HG03280 (cell line): ENCODE results near the gene RTEL1.
"Not testable (repeated sequence)": the region's sequence is repeated elsewhere in the genome, so short reads cannot be mapped to it uniquely, and the experiment has no call there.

ENCODE experiments used
- ATAC-seq: cut with Tn5 transposase; IDR thresholded peaks from one replicate; pipeline ENCODE4 v1.9.1; 2021; ENCODE audit warnings: mild to moderate bottlenecking, moderate library complexity; ENCODE audit not compliant: unreplicated experiment

The RTEL1 gene

GRCh38 chr20:63709149-63709527, 51.0 kb downstream of the RTEL1 start:
- no peak for ATAC-seq

- ATAC-seq: no peak
Observed at GRCh38 chr20:63711085-63711645, 53.1 kb downstream of the RTEL1 start.

- ATAC-seq: no peak
Observed at GRCh38 chr20:63712191-63712590, 54.1 kb downstream of the RTEL1 start.

- no peak for ATAC-seq
Observed at GRCh38 chr20:63714858-63715257, 56.7 kb downstream of the RTEL1 start.

DNA sequence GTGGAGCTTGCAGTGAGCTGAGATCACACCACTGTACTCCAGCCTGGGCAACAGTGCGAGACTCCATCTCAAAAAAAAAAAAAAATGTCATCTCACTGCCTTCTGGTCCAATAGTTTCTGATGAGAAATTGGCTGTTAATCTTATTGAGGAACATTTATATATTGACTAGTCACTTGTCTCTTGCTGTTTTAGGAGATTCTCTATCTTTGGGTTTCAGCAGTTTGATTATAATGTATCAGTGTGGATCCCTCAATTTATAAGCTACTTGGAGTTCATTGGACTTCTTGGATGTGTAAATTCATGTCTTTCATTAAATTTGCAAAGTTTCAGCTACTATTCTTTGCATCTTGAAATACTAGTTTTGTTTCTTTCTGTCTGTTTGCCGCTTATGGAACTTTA, 60.9 kb downstream of the RTEL1 start:
- no peak for ATAC-seq

GRCh38 chr20:63722967-63723622, 65.0 kb downstream of the RTEL1 start:
- ATAC-seq: not testable (repeated sequence)

GRCh38 chr20:63730189-63730733, 72.1 kb downstream of the RTEL1 start:
- not testable (repeated sequence) for ATAC-seq

GRCh38 chr20:63731410-63731809, 73.3 kb downstream of the RTEL1 start:
- ATAC-seq: no peak

DNA sequence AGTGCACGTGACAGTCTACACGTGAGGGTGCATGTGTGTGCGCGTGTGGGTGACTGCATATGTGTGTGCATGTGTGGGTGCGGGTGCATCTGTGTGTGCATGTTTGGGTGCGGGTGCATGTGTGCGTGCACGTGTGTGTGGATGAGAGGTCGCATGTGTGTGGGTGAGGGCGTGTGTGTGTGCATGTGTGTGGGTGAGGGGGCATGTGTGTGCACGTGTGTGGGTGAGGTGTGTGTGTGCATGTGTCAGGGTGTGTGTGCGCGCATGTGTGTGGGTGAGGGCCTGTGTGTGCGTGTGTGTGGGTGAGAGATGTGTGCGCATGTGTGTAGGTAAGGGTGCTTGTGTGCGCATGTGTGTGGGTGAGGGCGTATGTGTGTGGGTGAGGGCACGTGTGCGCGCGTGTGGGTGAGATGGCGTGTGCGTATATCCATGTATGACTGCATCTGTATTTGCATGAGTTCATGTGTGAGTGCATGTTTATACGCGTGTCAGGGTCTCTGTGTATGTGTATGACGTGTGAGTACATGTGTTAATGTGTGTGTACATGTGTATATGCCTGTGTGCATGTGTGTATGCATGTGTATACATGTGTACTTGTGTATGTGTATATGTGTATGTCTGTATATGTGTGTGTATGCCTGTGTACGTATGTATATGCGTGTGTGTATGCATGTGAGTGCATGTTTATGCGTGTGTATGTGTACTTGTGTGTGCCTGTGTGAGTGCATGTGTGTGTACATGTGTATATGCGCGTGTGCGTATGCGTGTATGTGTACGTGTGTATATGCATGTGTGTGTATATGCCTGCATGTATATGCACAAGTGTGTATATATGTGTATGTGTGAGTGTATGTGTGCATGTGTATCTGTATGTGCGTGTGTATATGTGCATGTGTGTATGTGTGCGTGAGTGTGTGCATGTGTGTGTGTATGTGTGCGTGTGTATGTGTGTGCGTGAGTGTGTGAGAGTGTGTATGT, 74.3 kb downstream of the RTEL1 start:
- ATAC-seq: no peak

GRCh38 chr20:63733117-63733516, 75.0 kb downstream of the RTEL1 start:
- no peak for ATAC-seq

DNA sequence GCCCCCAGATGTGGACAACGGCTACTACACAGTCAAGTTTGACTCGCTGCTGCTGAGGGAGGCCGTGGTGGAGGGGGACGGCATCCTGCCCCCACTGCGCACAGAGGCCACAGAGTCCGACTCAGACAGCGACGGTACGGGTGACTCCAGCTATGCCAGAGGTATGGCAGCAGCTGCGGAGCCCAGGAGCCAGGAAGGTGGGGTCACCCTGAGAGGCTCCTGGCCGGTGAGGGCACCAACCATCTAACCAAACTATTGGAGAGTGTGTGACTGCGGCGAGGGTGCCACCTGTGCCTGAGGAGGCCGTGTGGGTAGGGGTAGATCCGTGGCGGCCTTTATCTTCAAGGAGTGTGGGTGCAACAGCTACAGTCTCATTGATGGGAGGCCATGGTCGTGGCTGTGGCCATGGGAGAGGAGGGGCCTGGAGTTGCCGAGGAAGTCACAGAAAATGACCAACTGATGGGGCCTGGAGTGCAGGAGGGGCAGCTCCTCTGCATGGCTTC, 75.5 kb downstream of the RTEL1 start:
- ATAC-seq: no peak

DNA sequence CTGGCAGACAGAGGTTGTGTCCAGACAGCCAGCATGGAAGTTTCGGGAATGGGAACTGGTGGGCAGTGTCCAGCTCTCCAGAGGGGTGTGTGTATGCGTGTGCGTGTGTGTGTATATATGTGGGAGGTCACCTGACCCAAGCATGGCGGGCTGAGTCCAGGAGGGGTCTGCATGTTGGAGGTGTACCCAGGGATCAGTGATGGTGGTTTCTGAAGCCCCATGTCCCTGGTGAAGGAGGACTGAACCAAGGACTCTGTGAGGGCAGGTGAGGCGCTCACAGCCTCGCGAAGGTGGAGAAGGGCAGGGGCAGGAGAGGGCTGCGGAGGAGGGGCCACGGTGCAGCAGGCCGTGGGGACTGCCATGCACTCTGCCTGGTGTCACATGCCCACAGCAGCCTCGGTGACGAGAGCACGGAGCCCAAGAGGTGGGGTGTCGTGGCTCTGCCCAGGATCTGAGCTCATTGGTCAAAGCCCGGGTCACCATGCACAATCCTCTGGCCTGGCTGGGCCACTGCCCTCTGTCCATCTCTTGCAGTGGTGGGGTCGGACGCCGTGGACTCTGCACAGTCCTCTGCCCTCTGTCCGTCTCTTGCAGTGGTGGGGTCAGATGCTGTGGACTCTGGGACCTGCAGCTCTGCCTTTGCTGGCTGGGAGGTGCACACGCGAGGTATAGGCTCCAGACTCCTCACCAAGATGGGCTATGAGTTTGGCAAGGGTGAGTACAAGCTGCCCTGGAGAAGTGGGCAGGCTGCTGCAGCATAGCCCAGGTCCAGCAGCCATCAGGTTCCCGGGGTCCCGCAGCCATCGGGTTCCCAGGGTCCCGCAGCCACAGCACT, 76.2 kb downstream of the RTEL1 start:
- ATAC-seq: no peak

GRCh38 chr20:63734946-63735858, 77.1 kb downstream of the RTEL1 start:
- no peak for ATAC-seq

DNA sequence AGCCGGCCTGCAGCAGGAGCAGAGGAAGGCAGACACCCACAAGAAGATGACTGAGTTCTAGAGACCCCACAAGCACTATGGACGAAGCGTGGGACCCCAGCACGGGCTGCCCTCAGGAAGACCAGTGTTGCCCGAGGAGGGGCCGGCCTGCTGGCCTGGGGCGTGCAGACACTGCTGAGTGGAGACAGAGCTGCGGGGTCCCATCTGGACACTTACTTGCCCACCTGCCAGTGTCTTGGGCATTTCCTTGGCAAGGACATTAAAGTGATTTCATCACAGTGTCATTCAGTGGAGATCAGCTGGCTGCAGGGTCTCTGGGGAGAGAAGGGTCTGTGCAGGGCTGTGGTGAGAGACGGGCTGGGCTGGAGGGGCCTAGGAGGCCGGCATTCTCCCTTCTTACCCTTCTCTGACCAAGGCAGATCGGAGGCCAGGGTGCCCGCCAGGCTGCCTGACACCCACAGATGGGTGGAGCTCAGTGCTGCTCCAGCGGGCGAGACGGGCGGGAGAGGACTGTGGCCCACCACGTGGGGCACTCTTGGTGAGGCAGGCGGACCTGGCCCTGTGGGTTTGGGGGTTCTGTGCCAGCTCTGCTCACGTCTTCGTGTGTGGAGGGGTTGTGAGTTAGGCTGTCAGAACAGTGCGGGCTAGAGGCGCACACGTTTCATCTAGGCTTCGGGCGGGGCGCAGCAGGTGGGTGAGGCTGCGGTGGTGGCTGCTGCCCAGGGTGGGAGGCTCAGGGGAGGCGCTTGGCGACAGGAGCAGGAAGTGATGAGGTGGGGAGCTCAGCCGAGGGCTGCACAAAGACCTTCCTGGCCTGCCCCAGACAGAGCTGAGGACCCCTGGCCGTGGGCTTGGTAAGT, 78.0 kb downstream of the RTEL1 start, which contains the start of gene LIME1:
Gene LIME1 (plus strand): TSS at position 806 of the 860 bp plus-strand sequence. CDS start 886 bp downstream, outside the sequence.
- no peak for ATAC-seq

GRCh38 chr20:63736893-63737694, 79.0 kb downstream of the RTEL1 start:
- ATAC-seq: no peak

- no peak for ATAC-seq
Observed at GRCh38 chr20:63737695-63737944, 79.5 kb downstream of the RTEL1 start.

DNA sequence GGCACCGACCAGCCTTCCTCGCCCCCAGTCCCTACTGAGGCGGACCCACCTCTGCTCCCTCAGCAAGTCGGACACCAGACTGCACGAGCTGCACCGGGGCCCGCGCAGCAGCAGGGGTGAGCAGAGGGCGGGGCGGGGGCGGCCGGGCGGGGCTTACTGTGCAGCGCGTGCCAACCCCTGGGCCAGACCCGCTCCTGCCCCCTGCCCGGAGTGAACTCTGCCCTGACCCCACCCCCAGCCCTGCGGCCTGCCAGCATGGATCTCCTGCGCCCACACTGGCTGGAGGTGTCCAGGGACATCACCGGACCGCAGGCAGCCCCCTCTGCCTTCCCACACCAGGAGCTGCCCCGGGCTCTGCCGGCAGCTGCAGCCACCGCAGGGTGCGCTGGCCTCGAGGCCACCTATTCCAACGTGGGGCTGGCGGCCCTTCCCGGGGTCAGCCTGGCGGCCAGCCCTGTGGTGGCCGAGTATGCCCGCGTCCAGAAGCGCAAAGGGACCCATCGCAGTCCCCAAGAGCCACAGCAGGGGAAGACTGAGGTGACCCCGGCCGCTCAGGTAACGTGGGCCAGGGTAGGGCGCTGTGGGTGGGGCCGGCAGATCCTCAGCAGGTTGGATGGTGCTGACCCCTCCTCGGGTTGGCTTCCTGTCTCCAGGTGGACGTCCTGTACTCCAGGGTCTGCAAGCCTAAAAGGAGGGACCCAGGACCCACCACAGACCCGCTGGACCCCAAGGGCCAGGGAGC, 80.0 kb downstream of the RTEL1 start:
- ATAC-seq: no peak
